B cell (primary cell): ENCODE data around the gene SETD6.

Source experiments
- EZH2 ChIP-seq: IDR thresholded peaks from 2 replicates; pipeline ENCODE4 v1.6.1; 2012; ENCODE audit warnings: borderline replicate concordance, low read depth, mild to moderate bottlenecking, moderate library complexity, low read length; ENCODE audit not compliant: insufficient read depth, poor library complexity, severe bottlenecking
- TF ChIP-seq, protein P1 (sequence below): fragments of 200-600 bp; IDR thresholded peaks from one replicate; pipeline ENCODE4 v1.8.0; 2022; ENCODE audit warnings: antibody characterized with exemption, mild to moderate bottlenecking

DNA sequence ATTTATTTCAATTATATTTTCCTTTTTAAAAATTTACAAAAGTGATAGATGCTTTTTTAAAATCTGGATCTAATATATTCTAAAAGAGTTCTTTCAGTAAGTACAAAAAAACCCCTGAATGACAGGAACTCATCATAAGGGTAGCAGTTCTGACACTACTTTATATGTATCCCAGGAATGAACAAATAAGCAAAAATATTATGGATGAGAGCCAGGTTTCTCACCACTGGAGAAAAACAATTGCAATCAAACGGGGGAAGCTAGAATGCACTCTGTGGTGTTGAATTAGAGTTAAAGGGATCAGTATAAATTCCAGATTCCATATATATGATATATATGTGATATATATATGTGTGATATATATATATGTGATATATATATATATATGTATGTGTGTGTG is 38.5 kb upstream of the SETD6 start:
- TF ChIP-seq, protein P1, sequence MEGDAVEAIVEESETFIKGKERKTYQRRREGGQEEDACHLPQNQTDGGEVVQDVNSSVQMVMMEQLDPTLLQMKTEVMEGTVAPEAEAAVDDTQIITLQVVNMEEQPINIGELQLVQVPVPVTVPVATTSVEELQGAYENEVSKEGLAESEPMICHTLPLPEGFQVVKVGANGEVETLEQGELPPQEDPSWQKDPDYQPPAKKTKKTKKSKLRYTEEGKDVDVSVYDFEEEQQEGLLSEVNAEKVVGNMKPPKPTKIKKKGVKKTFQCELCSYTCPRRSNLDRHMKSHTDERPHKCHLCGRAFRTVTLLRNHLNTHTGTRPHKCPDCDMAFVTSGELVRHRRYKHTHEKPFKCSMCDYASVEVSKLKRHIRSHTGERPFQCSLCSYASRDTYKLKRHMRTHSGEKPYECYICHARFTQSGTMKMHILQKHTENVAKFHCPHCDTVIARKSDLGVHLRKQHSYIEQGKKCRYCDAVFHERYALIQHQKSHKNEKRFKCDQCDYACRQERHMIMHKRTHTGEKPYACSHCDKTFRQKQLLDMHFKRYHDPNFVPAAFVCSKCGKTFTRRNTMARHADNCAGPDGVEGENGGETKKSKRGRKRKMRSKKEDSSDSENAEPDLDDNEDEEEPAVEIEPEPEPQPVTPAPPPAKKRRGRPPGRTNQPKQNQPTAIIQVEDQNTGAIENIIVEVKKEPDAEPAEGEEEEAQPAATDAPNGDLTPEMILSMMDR: no peak
- no peak for TF ChIP-seq EZH2
